HG02885 (cell line): ENCODE measurements around the gene NECAB3.
A peak's percentile ranks its signal among the peaks of the same experiment; 100 is the strongest.
"Not testable (repeated sequence)": the region's sequence is repeated elsewhere in the genome, so short reads cannot be mapped to it uniquely, and the experiment has no call there.

Experiments used
- ATAC-seq: cut with Tn5 transposase; IDR thresholded peaks from one replicate; pipeline ENCODE4 v1.9.1; 2021; ENCODE audit warnings: mild to moderate bottlenecking; ENCODE audit not compliant: unreplicated experiment, poor library complexity

Gene NECAB3

DNA sequence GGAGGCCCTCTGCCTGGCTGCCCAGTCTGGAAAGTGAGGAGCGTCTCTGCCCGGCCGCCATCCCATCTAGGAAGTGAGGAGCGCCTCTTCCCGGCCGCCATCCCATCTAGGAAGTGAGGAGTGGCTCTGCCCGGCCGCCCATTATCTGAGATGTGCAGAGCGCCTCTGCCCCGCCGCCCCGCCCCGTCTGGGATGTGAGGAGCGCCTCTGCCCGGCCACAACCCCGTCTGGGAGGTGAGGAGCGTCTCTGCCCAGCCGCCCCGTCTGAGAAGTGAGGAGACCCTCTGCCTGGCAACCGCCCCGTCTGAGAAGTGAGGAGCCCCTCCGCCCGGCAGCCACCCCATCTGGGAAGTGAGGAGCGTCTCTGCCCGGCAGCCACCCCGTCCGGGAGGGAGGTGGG is 24.7 kb upstream of the NECAB3 start:
- ATAC-seq, result not testable (repeated sequence)

DNA sequence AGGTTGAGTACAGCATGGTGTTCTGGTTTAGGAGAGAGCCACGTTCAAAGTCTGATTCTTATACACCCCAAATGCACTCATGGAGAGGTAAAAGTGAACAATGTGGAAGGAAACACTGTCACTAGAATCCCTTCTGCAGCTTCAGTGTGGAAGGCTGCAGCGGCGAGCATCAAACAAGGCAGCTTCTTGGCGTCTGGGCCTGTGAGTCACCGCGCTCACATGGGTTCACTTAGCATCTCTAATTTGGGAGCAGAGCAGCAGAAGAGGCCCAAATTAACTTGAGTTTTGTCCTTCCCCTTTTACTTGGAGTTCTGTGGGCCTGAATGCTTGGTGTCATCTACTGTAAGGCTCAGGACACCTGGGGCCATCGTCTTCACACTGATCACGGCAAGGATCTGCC is 22.9 kb upstream of the NECAB3 start:
- ATAC-seq, result no peak

DNA sequence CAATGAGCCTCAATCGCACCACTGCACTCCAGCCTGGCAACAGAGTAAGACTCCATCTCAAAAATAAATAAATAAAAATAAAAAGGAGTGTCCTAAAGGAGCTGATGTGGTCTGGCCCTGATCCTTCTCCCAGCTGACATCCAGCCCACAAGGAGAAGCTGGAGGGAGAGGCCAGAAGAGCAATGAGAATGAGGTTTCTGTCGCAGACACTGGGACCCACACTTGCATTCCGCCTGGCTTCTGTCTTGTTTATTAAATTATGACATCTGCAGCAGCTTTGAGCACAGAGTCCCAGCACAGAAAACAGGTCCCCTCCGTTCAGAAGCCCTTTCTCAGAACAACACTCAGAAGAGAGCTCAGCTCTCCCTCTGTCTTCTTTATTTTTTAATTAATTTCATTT is 22.2 kb upstream of the NECAB3 start:
- ATAC-seq, result no peak

DNA sequence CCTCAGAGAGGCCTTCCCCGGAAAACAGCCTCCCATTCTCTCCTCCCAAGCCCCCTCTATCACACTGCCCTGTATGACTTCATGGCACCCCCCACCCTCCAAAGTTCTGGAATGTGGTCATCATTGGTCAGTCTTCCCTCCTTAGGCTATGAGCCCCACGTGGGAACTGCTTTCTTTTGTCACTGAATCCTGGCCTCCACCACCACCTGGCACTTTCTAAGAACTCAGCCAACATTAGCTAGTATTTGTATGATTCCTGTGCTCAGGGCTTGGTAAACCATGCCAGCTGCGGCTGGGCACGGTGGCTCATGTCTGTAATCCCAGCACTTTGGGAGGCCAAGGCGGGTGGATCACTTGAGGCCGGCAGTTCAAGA is 20.4 kb upstream of the NECAB3 start:
- ATAC-seq, result no peak

DNA sequence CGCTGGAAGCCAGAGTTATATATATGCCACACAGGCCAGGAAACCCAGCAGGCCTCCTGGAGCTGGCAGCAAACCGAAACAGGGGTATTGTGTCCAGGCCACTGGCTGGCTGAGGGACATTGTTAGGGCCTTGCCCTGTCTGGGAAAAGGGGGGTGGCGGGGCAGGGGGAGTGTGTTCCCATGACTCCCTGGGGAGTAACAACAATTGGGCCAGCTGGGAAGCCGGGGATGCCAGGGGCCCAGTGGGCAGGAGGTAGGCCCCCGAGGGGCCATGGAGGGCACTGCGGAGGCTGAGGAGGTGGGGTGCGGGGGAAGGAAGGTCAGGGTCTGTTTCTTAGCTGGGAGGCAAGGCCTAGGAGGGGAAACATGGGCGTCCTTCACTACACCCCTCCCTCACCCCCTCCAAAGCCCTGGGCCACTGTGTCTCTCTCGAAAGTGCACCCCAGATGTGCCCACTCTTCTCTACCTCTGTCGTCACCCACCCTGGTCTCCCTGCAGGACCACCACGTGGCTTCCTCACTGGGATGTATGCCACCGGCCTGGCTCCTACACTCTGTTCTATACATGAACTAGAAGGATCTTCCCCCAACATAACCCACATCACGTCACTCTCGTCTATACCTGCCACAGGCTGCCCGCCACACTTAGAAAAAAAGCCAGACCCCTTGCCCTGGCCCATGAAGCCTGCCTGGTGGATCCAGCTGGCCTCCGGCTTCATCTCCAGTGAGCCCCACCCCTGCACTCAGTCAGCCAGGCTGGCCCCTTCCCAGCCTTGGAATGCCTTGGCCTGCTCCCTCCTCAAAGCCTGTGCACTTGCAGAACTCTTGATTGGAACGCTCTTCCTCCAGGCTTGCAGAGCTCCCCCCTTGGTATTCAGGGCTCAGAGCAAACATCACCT is 19.8 kb upstream of the NECAB3 start:
- ATAC-seq, result no peak

DNA sequence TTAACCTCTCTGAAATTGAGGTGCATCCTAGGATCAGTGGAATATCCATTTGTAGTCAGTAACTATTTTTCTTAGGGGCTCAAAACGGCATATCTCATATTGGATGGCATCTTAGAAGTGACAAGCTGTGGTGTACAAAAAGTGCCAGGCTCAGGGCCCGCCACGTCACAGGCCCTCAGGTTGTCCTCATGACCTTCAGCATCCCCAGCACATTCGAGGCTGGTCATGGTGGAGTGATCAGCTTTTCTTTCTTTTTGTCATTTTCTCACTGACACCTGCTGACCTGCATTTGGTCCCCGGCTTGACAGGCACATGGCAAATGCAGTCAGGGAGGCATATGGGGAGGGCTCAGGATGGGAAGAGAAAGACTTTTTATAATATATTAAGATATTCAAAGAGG is 19.1 kb upstream of the NECAB3 start:
- ATAC-seq, result no peak

DNA sequence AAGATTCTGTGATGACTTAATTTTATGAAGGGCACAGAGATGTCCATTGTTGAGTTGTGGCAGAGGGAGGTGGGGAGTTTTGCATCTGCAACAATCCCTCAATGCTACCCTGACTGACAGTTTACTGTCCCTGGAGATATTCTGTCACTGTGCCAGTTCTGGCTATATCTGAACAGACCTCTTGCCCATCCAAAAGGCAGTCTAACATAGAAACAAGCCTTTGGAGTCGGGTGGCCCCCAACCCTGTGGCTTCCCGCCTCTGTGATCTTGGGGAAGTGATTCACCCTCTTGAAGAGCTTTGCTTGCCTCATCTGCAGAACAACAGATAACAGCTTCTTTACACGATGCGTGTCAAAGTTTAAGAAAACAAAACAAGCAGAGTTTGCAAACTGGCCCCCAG is 15.7 kb upstream of the NECAB3 start:
- ATAC-seq, result no peak

DNA sequence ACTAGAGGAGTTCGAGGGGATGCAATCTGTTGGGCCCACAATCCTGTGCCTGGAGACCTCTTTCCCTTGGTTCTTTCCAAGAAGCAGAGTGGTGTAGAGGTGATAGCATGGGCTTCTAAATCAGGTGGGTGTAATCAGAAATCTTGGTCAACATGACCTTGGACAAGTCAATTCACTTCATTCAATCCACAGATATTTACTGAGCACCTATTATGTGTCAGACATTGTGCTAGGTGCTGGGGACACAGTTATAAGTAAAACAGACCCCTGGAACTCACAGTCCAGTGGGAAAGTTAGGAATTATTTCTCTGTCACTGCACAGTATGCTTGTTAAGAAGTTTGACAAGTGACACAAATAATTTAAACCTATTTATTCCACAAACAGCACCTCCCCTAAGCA is 15.3 kb upstream of the NECAB3 start:
- no peak for ATAC-seq

DNA sequence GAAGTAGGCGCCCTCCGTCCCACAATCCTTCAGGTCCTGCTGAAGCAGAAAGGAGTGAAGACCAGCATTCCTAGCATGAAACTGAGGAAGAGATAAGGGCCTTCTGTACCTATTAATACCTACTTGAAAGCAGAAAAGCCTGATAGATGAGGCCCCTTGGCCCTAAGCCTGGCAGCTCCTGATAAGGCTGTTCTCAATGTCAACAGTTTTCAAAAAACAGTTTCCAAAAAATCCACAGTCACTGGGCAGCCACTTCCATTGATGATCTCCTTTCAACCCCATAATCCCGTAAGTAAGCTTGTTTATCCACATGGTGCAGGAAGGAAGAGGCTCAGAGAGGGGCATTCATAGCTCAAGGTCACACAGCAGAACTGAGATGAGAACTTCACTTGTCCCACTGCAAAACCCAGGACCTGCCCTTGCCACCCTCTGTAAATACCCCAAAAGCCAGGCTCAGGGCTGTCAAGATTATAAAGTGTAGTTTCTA is 14.8 kb upstream of the NECAB3 start:
- no peak for ATAC-seq

DNA sequence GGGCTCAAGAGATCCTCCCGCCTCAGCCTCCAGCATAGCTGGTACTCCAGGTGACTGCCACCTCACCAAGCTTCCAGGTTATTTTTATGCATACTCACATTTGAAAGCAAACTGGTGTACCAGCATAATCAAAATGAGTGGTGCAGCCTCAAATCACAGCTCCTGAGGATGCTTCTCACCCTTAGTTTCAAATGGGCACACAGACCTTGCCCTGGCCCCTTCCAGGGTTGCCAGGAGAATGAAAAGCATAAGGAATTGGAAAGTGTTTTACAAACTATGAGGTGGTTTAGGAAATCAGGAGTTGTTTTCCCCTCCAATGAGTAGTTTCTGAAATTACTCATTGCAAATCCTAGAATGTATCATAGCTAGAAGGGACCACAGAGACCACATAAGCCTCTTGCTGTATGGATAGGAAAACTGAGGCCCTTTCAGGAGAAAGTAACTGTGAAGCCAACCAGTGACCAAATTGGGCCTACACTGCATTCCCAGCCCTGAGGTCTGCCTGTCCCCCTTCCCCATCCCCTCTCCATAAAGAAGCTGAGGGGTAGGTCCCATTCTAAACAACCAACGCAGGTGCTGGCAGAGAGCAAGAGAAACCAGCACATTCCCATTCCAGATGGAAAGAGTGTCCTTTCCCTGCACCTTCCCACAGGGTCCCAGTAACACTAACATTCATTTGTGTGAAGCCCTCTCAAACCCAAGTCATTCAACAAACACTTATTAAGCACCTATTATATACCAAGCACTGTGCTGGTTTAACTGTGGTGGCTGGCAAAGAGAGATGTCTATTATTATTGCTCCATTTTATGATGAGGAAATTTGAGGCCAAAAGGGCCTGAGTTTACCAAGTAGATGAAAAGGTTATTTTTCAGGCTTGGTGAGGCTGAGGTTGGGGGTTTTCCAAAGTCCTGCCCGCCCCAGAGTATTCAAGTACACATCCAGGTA is 14.0 kb upstream of the NECAB3 start:
- ATAC-seq, result no peak

DNA sequence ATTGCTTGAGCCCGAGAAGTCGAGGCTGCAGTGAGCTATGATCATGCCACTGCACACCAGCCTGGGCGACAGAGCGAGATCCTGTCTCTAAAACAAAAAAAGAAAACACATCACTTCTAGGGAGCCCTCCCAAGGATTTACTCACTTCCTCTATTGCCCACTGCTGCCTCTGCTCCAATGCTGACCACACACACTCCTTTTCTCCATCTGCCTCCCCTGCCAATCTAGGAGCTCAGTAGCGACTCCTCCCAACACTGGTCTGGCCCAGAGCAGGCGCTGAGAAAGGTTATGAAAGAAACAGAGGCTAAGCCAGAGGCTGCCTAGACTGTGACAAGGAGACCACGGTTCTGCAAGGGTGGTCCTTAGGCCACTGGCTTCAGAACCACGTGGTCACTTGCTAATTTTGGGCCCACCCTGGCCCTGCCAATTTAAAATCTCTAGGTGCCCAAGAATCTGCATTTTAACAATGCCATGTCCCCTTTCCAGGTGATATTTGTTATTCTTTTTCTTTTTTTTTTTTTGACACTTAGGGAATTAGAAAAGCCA is 13.2 kb upstream of the NECAB3 start:
- ATAC-seq, result no peak

DNA sequence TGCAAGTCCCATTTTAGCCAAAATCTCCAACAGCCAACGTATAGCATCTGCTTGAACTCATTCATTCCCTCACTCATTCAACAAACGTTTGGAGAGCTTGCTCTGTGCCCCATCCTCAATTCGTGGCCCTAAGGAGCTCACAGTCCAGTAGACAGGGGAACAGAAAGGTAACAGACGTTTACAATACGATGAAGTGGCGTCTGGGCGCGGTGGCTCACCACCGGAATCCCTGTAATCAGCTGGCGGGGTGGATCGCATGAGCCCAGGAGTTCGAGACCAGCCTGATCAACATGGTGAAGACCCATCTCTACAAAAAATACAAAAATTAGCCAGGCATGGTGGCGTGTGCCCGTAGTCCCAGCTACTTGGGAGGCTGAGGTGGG is 12.7 kb upstream of the NECAB3 start:
- no peak for ATAC-seq

DNA sequence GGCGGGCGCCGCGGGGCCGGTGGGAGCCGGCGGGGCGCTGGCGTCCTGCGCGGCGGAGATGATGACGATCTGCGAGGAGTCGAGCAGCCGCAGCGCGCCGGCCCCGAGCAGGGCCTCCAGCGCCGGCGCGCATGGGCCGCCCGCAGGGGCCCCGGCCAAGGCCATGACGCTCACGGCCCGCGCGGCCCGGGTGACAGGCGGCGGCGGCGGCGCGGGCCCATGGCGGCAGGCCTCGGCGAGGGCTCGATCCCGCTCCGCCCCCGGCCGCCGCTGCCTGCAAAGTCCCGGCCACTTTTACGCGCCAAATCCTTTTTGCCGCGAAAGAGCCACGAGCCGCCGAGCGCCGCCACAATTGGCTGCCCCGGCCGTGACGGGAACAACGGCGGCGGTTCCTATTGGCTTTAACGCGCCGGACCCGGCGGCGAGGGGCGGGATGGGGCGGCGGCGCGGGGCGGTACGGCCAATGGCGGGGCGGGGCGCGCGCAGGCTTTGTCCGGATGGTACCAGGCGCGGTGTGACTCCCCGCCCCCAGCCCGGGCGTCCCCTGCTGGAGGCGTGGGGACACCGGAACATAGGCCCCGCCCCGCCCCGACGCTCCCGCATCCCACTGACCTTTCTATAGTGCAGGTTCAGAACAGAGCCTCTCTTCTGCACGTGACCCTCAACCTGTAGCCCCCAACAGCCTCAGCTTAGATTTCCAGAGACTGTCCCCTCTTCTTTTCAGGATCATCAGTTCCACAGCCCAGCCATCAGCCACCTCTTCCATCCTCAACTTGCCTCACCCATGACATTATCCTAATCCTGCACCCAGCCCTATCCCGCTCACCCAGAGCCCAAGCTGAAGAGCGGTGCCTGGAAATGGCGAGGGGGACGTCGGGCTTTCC is 12.1 kb upstream of the NECAB3 start, which contains the start of gene E2F1:
Gene E2F1, minus strand, starts transcription at position 286 of the 884 bp plus-strand sequence. Its CDS starts 121 bp downstream, at position 165.
- ATAC-seq, result peak; percentile 88

DNA sequence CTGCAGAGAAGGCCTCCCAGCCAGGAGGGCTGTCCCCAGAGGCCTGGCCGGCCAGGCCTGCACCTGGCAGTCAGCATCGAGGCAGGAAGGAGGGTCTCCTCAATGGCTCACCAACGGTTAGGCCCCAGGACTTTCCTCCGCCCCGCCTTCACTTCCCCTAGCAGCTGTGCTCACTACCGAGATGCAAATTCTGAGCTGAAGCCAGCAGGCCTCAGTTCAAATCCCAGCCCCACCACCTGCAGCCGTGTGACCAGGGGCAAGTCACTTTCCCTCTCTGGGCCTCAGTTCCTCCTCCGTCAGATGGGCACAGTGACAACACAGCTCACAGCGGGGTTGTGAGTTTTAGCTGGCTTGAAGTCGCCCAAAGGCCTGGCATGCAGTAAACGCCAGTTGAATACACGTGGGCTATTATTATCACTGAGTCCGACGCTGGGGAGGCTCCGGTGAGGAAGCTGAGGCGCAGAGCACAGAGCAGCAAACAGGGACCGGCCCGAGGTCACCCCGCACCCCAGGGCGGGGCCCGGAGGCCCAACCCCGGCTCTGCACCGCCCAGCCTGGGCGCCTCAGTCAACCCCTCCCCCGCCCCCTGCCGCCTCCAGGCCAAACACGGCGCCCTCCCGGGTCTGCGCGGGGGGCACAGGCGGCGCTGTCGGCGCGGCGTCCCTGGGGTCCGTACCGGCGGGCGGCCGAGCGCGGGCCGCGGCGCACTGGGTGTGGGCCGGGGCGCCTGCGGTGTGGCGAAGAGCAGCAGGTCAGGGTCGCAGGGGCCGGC is 11.3 kb upstream of the NECAB3 start:
- ATAC-seq, result peak; percentile 37

DNA sequence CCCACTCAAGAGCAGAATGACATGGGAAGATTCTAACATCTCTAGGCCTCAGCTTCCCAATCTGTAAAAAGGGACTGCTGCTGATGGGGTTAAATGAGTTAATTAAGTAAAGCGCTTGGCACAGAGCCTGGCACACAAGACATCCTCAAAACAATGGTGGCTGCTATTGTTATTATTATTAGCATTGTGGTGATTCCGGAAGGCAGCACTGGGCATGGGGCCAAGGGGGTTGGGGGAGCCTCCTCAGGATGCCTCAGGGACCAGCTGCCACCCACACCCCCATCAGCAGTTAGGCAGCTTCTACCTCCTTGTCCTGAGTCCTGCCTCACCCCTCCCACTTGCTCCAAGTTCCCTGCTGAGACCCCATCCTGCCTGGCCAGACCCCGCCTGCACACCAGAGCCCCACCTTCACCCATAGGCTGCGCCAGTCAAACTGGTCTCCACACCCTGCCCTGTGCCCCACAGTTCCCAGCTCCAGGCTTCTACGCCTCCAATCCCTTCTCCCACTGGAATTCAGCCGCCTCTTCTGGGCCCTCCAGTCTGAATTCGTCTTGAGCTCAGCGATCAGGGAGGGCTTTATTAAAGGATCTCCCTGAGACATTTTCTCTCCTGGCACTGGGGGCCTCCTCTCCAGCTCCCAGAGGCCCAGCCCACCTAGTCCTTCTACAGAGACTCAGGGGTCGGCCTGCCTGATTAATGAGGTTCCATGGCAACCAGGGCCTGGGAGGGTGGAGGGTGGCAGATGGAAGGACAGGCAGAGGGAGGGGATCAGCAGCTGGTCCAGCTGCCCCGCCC is 10.5 kb upstream of the NECAB3 start:
- ATAC-seq, result no peak

DNA sequence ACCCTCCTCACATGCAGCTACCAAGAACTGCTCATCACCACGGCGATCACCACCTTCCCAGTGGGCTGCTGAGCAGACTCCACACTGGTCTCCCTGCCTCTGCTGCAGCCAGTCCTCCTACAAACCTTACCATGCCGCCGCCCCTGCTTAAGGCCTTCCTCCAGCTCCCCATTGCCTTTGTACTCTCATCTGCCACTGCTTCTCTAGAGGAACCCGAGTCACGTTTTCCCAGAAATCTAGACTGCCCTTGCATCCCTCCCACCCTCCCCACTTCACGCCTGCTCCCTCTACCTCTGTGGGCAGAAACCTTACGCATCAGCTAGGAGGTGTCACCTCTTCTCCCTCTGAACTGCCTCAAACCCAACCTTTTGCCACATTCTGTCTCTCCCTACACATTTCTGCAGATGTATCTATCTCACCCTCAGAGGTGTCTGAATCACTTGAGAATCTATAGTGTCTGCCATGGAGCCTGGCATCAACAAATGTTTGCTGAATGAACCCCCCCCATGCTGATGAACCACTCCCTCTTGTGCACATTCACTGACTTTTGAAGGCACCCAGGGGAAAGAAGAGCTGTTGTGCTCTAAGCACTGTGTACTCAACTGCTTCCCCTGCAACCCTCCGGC is 7.6 kb upstream of the NECAB3 start:
- no peak for ATAC-seq

DNA sequence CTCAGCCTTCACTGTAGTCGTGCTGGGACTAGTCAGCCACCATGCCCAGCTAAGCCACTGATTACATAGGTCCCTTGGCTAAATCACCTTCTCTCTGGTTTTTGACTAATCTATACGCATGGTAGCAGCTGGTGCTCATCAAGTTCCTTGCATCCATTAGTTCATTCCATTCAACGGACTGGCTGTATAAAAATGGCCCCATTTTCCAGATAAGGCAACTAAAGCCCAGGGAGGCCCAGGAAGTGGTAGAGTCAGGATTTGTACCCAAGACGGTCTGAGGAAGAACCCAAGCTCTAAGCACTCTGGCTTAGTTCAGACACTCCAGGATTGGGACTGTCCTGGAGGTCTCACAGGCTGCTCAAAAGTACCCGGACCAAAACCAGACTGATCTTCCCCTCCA is 7.1 kb upstream of the NECAB3 start:
- ATAC-seq, result no peak

DNA sequence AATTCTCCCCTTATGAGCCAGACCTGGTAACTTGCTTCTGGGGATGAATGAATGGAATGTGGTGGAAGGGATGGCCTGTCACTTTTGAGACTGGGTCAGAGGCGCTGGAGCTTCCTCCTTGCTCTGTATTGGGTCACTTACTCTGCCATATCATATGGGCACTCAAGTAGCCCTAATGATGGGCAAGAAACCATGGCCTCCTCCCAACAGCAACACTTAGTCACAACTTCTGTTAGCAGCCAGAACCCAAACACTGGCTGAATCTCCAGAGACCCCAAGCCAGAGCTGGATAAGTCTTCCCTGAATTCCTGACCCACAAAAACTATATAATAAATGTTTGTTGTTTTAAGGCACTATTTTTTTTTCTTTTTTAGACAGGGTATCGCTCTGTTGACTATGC is 6.5 kb upstream of the NECAB3 start:
- no peak for ATAC-seq
